ENCODE measurements around the gene BORCS5.
"Not testable (repeated sequence)": the region's sequence is repeated elsewhere in the genome, so short reads cannot be mapped to it uniquely, and the experiment has no call there.

Gene BORCS5

DNA sequence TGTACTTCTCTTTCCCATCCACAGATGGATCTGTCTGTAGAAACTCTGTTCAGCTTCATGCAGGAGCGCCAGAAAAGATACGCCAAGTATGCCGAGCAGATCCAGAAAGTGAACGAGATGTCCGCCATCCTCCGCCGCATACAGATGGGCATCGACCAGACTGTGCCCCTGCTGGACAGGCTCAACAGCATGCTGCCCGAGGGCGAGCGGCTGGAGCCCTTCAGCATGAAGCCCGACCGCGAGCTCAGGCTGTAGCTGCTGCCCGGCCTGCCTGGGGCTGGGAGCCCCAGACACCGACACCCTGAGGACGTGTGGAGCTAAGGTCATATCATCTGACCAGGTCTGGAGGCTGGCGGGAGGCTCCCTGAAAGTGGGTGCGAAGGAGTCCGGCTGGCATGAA is 108.6 kb downstream of the BORCS5 start:
- peaks cover 3% of the 10 kb centered on the region for H3K9me3 ChIP-seq (ENCODE audit: control insufficient read depth, insufficient read depth, low read length)
- H3K4me1 ChIP-seq (ENCODE audit: insufficient read depth, low read length), result no peaks in the 10 kb centered on the region
- H3K36me3 ChIP-seq (ENCODE audit: insufficient read depth, low read length), result no peaks in the 10 kb centered on the region
- H3K9ac ChIP-seq (ENCODE audit: low read depth, low read length), result no peak overlapping the region

DNA sequence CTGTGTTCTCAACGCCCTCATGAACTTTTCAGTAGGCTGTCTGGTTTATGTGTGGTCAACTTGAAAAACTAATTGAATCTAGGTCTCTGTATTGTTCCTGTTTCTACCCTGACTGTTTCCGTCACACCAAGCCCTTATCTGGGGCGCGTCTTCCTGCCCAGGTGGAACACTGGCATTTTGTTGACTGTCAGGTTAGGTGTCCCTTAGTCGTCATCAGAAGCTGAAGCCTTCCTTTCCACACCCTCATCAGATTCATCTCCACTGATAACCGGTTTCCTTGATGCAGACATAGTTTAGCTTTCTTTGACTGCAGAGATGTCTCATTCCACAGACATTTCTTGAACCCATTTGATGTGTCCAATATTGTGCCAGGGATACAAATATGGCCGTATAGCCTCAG is 109.3 kb downstream of the BORCS5 start:
- no peaks in the 10 kb centered on the region for H3K36me3 ChIP-seq (ENCODE audit: insufficient read depth, low read length)
- peaks cover 4% of the 10 kb centered on the region for H3K9me3 ChIP-seq (ENCODE audit: control insufficient read depth, insufficient read depth, low read length)
- H3K4me1 ChIP-seq (ENCODE audit: insufficient read depth, low read length), result no peaks in the 10 kb centered on the region
- no peak overlapping the region for H3K9ac ChIP-seq (ENCODE audit: low read depth, low read length)

DNA sequence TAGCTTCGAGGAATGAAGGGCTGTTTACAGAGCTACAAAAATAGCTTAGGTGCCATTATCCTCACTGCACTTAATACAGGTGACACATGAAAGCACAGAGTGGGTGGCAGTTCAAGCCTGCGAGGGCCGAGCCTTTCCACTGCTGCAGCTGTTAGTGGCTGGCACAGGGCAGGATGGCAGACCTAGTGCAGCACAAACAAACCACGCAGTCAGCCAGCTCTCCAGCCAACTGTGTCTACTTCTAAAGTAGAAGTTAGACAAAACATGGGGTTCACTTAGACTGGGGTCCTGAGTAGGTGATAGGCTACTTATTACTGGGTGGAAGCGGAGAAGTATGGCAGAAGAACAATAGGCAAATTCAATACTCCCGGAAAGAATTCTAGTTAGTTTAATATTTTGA is 110.4 kb downstream of the BORCS5 start:
- Histone ChIP-seq H3K9ac (ENCODE audit: low read depth, low read length) (no peak overlapping the region), H3K4me1 (ENCODE audit: insufficient read depth, low read length) (no peaks in the 10 kb centered on the region), H3K9me3 (ENCODE audit: control insufficient read depth, insufficient read depth, low read length) (peaks cover 4% of the 10 kb centered on the region), H3K36me3 (ENCODE audit: insufficient read depth, low read length) (no peaks in the 10 kb centered on the region)

DNA sequence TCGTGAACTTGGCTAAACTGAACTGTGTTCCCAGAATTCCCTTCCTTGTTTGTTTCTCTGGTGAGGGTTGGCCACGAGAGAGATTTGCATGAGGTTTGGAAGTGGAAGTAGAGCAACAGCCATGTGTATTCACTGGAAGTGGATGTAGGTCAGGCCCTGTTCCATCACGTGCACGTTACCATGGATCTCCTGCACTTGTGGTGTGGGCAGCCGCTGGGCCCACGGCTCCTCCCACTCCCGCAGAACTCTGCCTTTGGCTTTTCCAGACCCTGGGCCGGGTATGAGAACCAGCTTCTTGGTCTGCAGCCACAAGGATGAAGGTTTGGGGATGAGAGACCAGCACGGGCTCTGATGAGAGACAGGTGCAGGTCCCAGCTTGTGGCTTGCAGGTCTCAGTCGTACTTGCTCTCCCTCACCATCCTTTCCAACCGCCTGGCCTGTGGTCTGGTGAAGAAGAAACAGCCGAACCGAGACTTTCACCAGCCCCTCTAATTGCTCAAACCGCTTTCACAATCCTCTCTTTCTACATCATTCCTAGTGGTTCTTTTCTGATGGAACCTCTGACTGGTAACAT is 110.9 kb downstream of the BORCS5 start:
- no peaks in the 10 kb centered on the region for H3K36me3 ChIP-seq (ENCODE audit: insufficient read depth, low read length)
- peaks cover 4% of the 10 kb centered on the region for H3K9me3 ChIP-seq (ENCODE audit: control insufficient read depth, insufficient read depth, low read length)
- no peak overlapping the region for H3K9ac ChIP-seq (ENCODE audit: low read depth, low read length)
- H3K4me1 ChIP-seq (ENCODE audit: insufficient read depth, low read length), result no peaks in the 10 kb centered on the region

DNA sequence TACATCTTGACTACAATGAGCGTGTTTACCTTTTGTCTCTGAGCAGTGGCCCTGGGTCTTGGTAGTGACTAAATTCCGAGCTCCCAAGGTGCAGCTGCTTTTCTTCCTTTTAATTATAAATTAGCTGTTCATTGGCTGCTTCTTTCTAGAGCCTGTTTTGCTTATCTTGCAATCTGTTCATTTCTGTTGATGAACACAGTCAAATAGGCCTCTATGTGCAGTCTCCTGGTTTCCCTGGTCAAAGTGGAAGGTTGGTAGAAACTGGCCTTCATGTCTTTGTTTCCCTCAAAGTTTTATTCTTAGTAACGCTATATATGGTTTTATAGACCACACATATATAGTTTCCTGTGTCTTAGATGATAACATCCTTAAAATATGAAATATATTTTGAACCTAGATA is 111.7 kb downstream of the BORCS5 start:
- H3K9me3 ChIP-seq (ENCODE audit: control insufficient read depth, insufficient read depth, low read length), result peaks cover 4% of the 10 kb centered on the region
- H3K36me3 ChIP-seq (ENCODE audit: insufficient read depth, low read length), result no peaks in the 10 kb centered on the region
- no peak overlapping the region for H3K9ac ChIP-seq (ENCODE audit: low read depth, low read length)
- no peaks in the 10 kb centered on the region for H3K4me1 ChIP-seq (ENCODE audit: insufficient read depth, low read length)

DNA sequence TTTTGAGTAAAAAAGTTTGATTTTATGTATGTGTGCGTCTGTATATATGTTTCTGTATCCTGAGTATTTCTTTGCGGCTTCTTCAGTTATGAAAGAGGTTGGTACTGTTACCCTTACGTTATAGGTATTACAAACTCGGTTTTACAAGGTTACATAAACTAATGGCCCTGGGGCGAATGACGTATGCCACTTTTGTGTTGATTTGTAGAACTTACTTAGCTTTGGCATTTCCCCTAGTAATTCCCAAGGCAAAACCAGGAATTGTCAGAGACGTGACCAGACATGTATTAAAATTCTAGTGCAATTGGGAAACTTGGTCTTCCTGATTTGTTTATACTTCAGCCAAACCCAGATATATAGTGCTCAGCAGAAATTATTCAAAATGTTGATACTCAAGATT is 112.5 kb downstream of the BORCS5 start:
- Histone ChIP-seq H3K36me3 (ENCODE audit: insufficient read depth, low read length) (no peaks in the 10 kb centered on the region), H3K9me3 (ENCODE audit: control insufficient read depth, insufficient read depth, low read length) (peaks cover 4% of the 10 kb centered on the region), H3K9ac (ENCODE audit: low read depth, low read length) (no peak overlapping the region), H3K4me1 (ENCODE audit: insufficient read depth, low read length) (no peaks in the 10 kb centered on the region)

DNA sequence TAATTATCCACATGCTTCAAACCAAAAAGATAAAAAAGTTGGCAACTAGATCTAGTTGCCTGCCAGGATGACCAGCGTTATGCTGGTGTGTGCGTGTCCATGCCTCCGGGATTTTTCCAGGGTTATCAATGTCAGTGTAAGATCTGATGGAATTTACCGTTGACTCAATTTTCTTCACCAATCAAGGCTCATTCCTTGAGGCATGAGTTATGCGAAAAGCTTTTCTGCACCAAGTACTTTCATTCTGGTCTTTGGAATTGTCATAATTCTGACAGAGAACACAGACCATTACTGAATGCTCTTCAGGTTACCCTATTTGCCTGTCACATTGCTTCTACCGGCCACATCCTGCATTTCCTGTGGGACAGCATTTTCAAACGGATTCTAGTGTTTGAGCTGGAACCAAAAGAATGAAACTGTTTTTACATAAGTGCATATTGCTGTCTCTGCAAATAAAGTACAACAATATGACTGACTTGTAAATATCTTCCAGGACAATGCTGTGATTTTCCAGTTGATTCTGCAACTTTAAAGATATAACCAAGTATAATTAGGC is 114.0 kb downstream of the BORCS5 start:
- Histone ChIP-seq H3K9me3 (ENCODE audit: control insufficient read depth, insufficient read depth, low read length) (peaks cover 4% of the 10 kb centered on the region), H3K9ac (ENCODE audit: low read depth, low read length) (no peak overlapping the region), H3K4me1 (ENCODE audit: insufficient read depth, low read length) (no peaks in the 10 kb centered on the region)

DNA sequence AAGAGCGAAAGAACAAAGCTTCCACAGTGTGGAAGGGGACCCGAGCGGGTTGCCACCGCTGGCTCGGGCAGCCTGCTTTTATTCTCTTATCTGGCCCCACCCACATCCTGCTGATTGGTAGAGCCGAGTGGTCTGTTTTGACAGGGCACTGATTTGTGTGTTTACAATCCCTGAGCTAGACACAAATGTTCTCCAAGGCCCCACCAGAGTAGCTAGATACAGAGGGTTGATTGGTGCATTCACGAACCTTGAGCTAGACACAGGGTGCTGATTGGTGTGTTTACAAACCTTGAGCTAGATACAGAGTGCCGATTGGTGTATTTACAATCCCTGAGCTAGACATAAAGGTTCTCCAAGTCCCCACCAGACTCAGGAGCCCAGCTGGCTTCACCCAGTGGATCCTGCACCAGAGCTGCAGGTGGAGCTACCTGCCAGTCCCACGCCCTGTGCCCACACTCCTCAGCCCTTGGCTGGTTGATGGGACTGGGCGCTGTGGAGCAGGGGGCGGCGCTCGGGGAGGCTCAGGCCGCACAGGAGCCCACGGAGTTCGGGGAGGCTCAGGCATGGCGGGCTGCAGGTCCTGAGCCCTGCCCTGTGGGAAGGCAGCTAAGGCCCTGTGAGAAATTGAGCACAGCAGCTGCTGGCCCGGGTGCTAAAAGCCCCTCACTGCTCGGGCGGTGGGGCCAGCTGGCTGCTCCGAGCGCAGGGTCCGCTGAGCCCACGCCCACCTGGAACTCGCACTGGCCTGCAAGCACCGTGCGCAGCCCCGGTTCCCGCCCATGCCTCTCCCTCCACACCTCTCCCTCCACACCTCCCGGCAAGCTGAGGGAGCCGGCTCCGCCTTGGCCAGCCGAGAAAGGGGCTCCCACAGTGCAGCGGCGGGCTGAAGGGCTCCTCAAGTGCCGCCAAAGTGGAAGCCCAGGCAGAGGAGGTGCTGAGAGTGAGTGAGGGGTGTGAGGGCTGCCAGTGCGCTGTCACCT is 115.4 kb downstream of the BORCS5 start:
- not testable (repeated sequence) for H3K9ac ChIP-seq (ENCODE audit: low read depth, low read length); H3K36me3 ChIP-seq (ENCODE audit: insufficient read depth, low read length); H3K4me1 ChIP-seq (ENCODE audit: insufficient read depth, low read length); H3K9me3 ChIP-seq (ENCODE audit: control insufficient read depth, insufficient read depth, low read length)

More for the DNA sequence above, 114.0 kb downstream of the BORCS5 start:
- H3K36me3 ChIP-seq (ENCODE audit: insufficient read depth, low read length), result 0 out of 2 replicates have a peak, but pooled peaks cover 5% of the 10 kb centered on the region

DNA sequence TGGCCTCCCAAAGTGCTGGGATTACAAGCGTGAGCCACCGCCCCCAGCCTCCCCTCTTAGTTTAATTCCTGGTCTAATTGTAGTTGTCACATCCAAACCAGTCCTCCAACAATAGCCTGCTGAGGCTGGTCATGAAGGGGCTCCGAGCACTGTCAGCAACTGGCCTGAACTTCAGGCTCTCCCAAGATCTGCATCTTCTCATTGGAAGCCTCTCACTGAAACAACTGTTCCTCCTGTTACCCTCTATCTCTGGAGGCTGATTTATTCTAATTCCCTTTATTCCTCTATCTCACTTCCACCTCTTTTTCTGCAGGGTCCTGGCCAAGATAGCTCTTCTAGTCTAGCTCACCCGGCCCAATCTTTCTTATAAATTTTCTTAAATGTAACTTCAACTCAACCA is 116.3 kb downstream of the BORCS5 start:
- Histone ChIP-seq H3K36me3 (ENCODE audit: insufficient read depth, low read length) (peaks cover 8% of the 10 kb centered on the region; the same call in 1 of the 2 replicates), H3K9ac (ENCODE audit: low read depth, low read length) (no peak overlapping the region), H3K9me3 (ENCODE audit: control insufficient read depth, insufficient read depth, low read length) (peaks cover 4% of the 10 kb centered on the region), H3K4me1 (ENCODE audit: insufficient read depth, low read length) (no peaks in the 10 kb centered on the region)

DNA sequence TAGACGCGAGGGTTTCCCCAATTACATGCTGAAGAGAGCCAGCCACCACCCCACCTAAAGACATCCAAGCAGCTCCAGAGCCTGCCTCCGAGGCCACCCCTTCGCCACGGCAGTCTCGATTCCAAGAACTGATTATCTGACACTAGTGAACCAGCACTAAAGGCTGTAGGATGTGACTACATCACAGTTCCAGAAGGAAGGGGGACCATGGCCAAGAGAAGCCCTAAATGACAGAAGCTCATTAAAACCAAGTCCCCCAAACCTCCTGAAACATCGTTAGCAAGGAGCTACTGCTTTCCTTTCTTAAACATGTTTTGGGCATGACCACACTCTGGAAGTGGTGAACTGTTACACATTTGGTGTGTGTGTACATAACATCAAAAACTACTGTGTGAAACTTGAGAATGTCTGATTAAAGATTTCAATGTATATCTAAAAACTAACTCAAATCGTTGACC is 117.6 kb downstream of the BORCS5 start:
- peaks cover 9% of the 10 kb centered on the region for H3K36me3 ChIP-seq (ENCODE audit: insufficient read depth, low read length)
- peaks cover 4% of the 10 kb centered on the region for H3K9me3 ChIP-seq (ENCODE audit: control insufficient read depth, insufficient read depth, low read length)
- no peaks in the 10 kb centered on the region for H3K4me1 ChIP-seq (ENCODE audit: insufficient read depth, low read length)
- no peak overlapping the region for H3K9ac ChIP-seq (ENCODE audit: low read depth, low read length)

DNA sequence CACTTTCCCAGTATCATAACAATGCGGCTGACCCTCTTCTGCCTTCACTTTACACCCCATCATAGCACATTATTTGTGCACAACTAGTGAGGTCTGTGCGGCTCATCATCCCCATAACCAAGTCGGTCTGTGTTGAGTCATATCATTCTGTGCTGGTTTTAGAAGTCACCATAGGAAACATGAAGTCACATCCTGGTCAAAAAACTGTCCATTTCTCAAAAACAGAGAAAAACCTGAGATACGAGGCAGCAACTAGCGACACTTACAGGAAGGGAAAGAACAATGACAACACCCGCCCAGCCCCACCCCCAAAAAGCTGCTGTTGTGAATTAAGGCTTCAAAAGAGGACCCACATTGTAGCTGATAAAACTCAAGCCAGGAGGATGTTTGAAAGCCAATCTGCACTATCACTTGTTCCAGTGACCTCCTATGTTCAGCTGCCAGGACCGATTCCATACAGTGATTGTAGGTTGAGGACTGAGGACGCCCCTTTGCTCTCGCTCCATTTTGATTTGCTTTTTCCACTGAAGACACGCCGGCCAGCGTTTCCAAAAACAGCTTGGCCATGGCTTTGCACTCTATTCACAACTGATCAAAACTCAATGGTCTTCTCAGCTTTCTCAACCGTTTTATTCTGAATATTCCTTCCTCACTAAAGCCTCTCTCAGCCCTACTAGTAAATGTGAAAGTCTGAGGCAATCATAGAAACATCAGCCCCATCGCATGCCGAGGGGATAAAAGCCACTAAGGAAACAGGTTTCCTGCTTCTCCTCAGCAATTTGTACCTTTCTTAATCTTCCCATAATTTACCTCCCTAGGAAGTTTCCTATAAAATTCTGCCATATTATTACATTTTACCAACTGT is 118.3 kb downstream of the BORCS5 start:
- H3K9ac ChIP-seq (ENCODE audit: low read depth, low read length), result no peak overlapping the region
- peaks cover 12% of the 10 kb centered on the region for H3K36me3 ChIP-seq (ENCODE audit: insufficient read depth, low read length)
- no peaks in the 10 kb centered on the region for H3K4me1 ChIP-seq (ENCODE audit: insufficient read depth, low read length)
- peaks cover 4% of the 10 kb centered on the region; the same call in 1 of the 2 replicates for H3K9me3 ChIP-seq (ENCODE audit: control insufficient read depth, insufficient read depth, low read length)

DNA sequence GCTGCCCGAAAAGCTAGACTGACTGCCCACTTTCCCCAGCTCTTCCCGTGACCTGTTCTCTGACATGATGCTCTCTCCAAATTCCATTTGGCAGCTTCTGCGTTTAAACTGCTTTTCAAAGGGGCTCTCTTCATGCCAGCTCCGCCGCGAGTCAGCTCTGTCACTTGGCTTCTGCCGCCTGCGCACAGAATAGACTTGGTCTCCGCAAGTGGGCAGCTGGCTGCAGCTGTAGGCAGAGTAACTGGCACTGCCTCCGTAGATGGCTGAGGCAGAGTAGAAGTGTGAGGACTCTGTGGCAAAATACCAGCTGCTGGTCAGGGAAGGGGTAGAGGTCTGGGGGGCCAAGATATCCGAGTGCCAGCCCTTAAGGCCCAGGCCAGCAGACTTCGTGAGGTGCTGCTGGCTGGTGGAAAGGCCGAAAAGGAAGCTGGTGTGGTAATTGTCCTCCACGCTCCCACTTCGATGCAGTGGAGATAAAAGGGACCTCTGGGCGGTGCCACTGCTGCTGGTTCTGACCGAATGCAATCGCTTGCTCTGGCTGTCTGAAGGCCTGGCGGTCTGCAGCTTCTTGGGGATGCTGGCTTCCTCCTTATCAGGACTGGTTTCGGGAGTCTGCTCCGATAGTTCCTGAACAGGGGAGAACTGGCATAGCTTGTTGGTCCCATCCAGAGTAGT is 120.1 kb downstream of the BORCS5 start:
- H3K9me3 ChIP-seq (ENCODE audit: control insufficient read depth, insufficient read depth, low read length), result no peaks in the 10 kb centered on the region
- no peaks in the 10 kb centered on the region for H3K4me1 ChIP-seq (ENCODE audit: insufficient read depth, low read length)
- peaks cover 12% of the 10 kb centered on the region for H3K36me3 ChIP-seq (ENCODE audit: insufficient read depth, low read length)
- no peak overlapping the region for H3K9ac ChIP-seq (ENCODE audit: low read depth, low read length)

DNA sequence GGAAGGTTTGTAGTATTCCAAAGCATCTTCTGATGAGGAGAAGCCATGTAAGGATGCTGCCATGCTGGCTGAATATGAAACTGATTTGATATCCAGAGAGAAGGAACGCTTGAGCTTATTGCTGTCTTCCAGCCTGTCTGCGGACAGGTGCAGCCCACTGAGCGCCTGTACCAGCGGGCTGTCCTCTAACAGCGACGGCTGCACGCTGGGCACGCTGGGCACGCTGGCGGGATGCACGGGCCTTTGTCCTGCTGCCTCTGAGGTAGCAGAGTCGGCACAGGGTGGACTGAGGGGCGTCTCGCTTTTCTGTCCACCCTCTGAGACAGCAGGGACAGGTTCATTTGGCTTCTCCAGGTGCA is 120.6 kb downstream of the BORCS5 start:
- Histone ChIP-seq H3K36me3 (ENCODE audit: insufficient read depth, low read length) (peaks cover 13% of the 10 kb centered on the region), H3K9ac (ENCODE audit: low read depth, low read length) (no peak overlapping the region), H3K9me3 (ENCODE audit: control insufficient read depth, insufficient read depth, low read length) (no peaks in the 10 kb centered on the region), H3K4me1 (ENCODE audit: insufficient read depth, low read length) (no peaks in the 10 kb centered on the region)

DNA sequence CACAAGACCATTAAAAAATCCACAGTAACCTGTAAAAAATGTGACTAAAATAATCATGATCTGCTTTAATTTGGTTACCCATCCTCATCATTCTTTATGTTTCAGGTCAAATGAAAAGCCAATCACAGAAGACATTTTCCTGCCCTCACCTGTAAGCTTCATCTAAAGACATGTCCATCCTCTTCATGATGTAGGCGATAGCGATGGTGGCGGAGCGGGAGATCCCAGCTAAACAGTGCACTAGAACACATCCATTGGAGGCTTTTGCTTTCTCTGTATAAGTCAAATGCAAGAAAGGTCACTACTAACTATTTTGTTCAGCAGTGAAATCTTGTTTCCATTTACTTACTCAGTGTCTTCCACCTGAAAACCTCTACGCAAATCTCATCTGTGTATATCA is 123.2 kb downstream of the BORCS5 start:
- Histone ChIP-seq H3K4me1 (ENCODE audit: insufficient read depth, low read length) (no peaks in the 10 kb centered on the region), H3K9me3 (ENCODE audit: control insufficient read depth, insufficient read depth, low read length) (no peaks in the 10 kb centered on the region), H3K9ac (ENCODE audit: low read depth, low read length) (no peak overlapping the region), H3K36me3 (ENCODE audit: insufficient read depth, low read length) (peaks cover 13% of the 10 kb centered on the region)
